IMR-90 (cell line): Measurements from ENCODE around the gene FGF21. TPM values are rescaled to one million over a fixed set of nuclear protein-coding genes. Genes with fewer than 3 reads are reported as not detected.

Experiments
- ATAC-seq: fragments of 200-7000 bp; cut with Tn5 transposase; 2 replicates; pipeline ENCODE4 v1.9.1; 2020; ENCODE audit warnings: low read depth, mild to moderate bottlenecking, moderate library complexity
- BruUV-seq: library from RNA; stranded (reverse); fragments of 400-500 nt; replicated peaks from 2 replicates; lab custom pipeline; 2021; lab: Mats Ljungman, UMichigan
- CTCF ChIA-PET: fragments of 300-600 bp; formaldehyde crosslinking; extraction: SDS; loops from one replicate; lab custom pipeline; 2021; ENCODE audit warnings: antibody characterized with exemption; lab: Yijun Ruan, JAX
- POLR2A ChIA-PET: fragments of 300-600 bp; sonication (Branson Sonifier 250); formaldehyde crosslinking; loops from one replicate; lab custom pipeline; 2022; ENCODE audit warnings: antibody characterized with exemption; ENCODE audit not compliant: unreplicated experiment; lab: Charles Lee
- DNase-seq: peaks from one replicate; pipeline ENCODE4 v3.0.0; 2013
- H2AFZ ChIP-seq: replicated peaks from 2 replicates; pipeline ENCODE3; 2013; ENCODE audit warnings: low read length, mild to moderate bottlenecking; ENCODE audit not compliant: poor library complexity
- H2AK5ac ChIP-seq: 2 replicates; pipeline ENCODE4 v1.6.1; 2013; ENCODE audit warnings: low read depth, low read length, inconsistent platforms
- H2AK9ac ChIP-seq: replicated peaks from 2 replicates; pipeline ENCODE3; 2013; ENCODE audit warnings: mild to moderate bottlenecking, low read depth, low read length, moderate library complexity; ENCODE audit not compliant: poor library complexity
- H2BK120ac ChIP-seq: 2 replicates; pipeline ENCODE4 v1.6.1; 2013; ENCODE audit warnings: low read depth, low read length, inconsistent platforms
- H2BK15ac ChIP-seq: 3 replicates; pipeline ENCODE4 v1.6.1; 2013; ENCODE audit warnings: low read depth, low read length, inconsistent platforms
- H2BK20ac ChIP-seq: 2 replicates; pipeline ENCODE4 v1.6.1; 2013; ENCODE audit warnings: low read depth, mild to moderate bottlenecking, inconsistent platforms, low read length, moderate library complexity
- H2BK5ac ChIP-seq: 2 replicates; pipeline ENCODE4 v1.6.1; 2013; ENCODE audit warnings: mild to moderate bottlenecking, low read depth, low read length, inconsistent platforms; ENCODE audit not compliant: poor library complexity, severe bottlenecking
- H3K14ac ChIP-seq: replicated peaks from 2 replicates; pipeline ENCODE4 v1.6.1; 2013; ENCODE audit warnings: low read depth, low read length, inconsistent platforms
- H3K18ac ChIP-seq: 2 replicates; pipeline ENCODE4 v1.6.1; 2013; ENCODE audit warnings: low read depth, low read length, control low read depth
- H3K23ac ChIP-seq: 2 replicates; pipeline ENCODE4 v1.6.1; 2013; ENCODE audit warnings: low read depth, low read length, inconsistent platforms
- H3K27ac ChIP-seq: 2 replicates; pipeline ENCODE4 v1.5.1; 2013; ENCODE audit warnings: mild to moderate bottlenecking, control low read depth, low read length; ENCODE audit not compliant: insufficient read depth
- H3K27me3 ChIP-seq: 2 replicates; pipeline ENCODE4 v1.6.1; 2013; ENCODE audit warnings: low read length; ENCODE audit not compliant: control insufficient read depth, insufficient read depth
- H3K36me3 ChIP-seq: 2 replicates; pipeline ENCODE4 v1.6.1; 2013; ENCODE audit warnings: low read length, mixed read lengths; ENCODE audit not compliant: control insufficient read depth, insufficient read depth
- H3K4ac ChIP-seq: 2 replicates; pipeline ENCODE4 v1.6.1; 2013; ENCODE audit warnings: low read depth, low read length, inconsistent platforms
- H3K4me1 ChIP-seq: 2 replicates; pipeline ENCODE4 v1.6.1; 2013; ENCODE audit warnings: low read length, mixed read lengths; ENCODE audit not compliant: control insufficient read depth, insufficient read depth
- H3K4me2 ChIP-seq: 2 replicates; pipeline ENCODE4 v1.6.1; 2013; ENCODE audit warnings: low read depth, mild to moderate bottlenecking, control low read depth, low read length, moderate library complexity
- H3K4me3 ChIP-seq: 2 replicates; pipeline ENCODE4 v1.5.1; 2013; ENCODE audit warnings: low read depth, mild to moderate bottlenecking, control low read depth, low read length, moderate library complexity; ENCODE audit not compliant: insufficient read depth
- H3K56ac ChIP-seq: 2 replicates; pipeline ENCODE4 v1.6.1; 2013; ENCODE audit warnings: low read length, inconsistent platforms; ENCODE audit not compliant: insufficient read depth; ENCODE audit errors: extremely low read depth
- H3K79me1 ChIP-seq, 2 experiments: 2 replicates each; pipeline ENCODE4 v1.6.1; 2013; ENCODE audit warnings: low read length in 2 of 2, inconsistent platforms in 1 of 2, low read depth in 1 of 2
- H3K9ac ChIP-seq: 2 replicates; pipeline ENCODE4 v1.6.1; 2013; ENCODE audit warnings: low read depth, low read length, control low read depth
- H3K9me1 ChIP-seq: 2 replicates; pipeline ENCODE4 v1.6.1; 2013; ENCODE audit warnings: low read length, inconsistent platforms; ENCODE audit not compliant: insufficient read depth
- H3K9me3 ChIP-seq: 2 replicates; pipeline ENCODE4 v1.6.1; 2013; ENCODE audit warnings: low read length; ENCODE audit not compliant: control insufficient read depth, insufficient read depth
- H4K20me1 ChIP-seq: 2 replicates; pipeline ENCODE4 v1.6.1; 2013; ENCODE audit warnings: low read length, inconsistent platforms; ENCODE audit not compliant: insufficient read depth
- H4K5ac ChIP-seq: 2 replicates; pipeline ENCODE4 v1.6.1; 2013; ENCODE audit warnings: mild to moderate bottlenecking, low read depth, low read length, control low read depth
- H4K8ac ChIP-seq, 2 experiments: 2 replicates each; pipeline ENCODE4 v1.6.1; 2013; ENCODE audit warnings: low read depth in 2 of 2, low read length in 2 of 2, control low read depth in 1 of 2, inconsistent platforms in 1 of 2
- H4K91ac ChIP-seq: 2 replicates; pipeline ENCODE4 v1.6.1; 2013; ENCODE audit warnings: low read depth, low read length, inconsistent platforms; ENCODE audit not compliant: insufficient read depth
- CEBPB ChIP-seq: IDR thresholded peaks from 2 replicates; pipeline ENCODE4 v1.6.1; 2012; ENCODE audit warnings: low read depth, low read length, improper control_type of control experiment
- CHD1 ChIP-seq: IDR thresholded peaks from 2 replicates; pipeline ENCODE4 v1.6.1; 2012; ENCODE audit warnings: low read depth, low read length, improper control_type of control experiment
- RFX5 ChIP-seq: IDR thresholded peaks from 2 replicates; pipeline ENCODE4 v1.8.0; 2012; ENCODE audit warnings: low read depth, mild to moderate bottlenecking, low read length, moderate library complexity
- WGBS, 2 experiments: methylation state at CpG; one replicate each; pipeline versions ENCODE4 v1.1.5 to v1.1.7; 2013; ENCODE audit warnings: missing lambda C conversion rate in 2 of 2; ENCODE audit not compliant: insufficient read length in 1 of 2; ENCODE audit errors: extremely low coverage in 2 of 2; 5-methylcytosine and 5-hydroxymethylcytosine counted together
- dilution Hi-C: fragments of 300-500 bp; cut with HindIII; formaldehyde crosslinking; loops from one replicate; pipeline ENCODE4 v1.14.3; 2018; ENCODE audit warnings: low sequenced_read_pairs; ENCODE audit not compliant: unreplicated experiment
- in situ Hi-C: fragments of 300-500 bp; cut with MboI; formaldehyde crosslinking; loops from 3 replicates; pipeline ENCODE4 v1.14.3; 2019; ENCODE audit warnings: low sequenced_read_pairs, inconsistent platforms, mixed read lengths
- intact Hi-C: fragments of 100-400 bp; cut with micrococcal nuclease; formaldehyde crosslinking; loops from 2 replicates; pipeline ENCODE4 v1.10.0; 2022
- polyA plus RNA-seq, 3 experiments: library from polyadenylated mRNA; depleted of rRNA; stranded (reverse); fragments of >200 nt; gene quantifications; 2 replicates each; pipeline ENCODE4 v1.2.3, GENCODE V29; 2012; ENCODE audit warnings: low replicate concordance in 1 of 3
- total RNA-seq: library from RNA; depleted of rRNA; stranded (reverse); fragments of >200 nt; gene quantifications from 2 replicates; pipeline ENCODE4 v1.2.3, GENCODE V29; 2012

FGF21 gene
- total and polyA plus RNA-seq, 2 of the 4 experiments (the other 2 are of a cell fraction): not detected

DNA sequence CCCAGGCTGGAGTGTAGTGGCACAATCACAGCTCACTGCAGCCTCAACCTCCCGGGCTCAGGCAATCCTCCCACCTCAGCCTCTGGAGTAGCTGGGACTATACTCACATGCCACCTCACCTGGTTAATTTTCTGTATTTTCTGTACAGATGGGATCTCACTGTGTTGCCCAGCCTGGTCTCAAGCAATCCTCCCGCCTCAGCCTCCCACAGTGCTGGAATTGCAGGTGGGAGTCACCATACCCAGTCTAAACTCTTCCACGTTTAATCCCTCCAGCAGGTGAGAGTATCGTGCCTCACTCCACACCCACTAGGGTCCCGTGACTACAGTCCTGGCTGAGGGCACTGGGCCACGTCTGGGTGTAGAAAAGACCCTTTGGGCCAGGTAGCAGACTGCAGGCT is 39.0 kb downstream of the FGF21 start:
- TF ChIP-seq CHD1 (no peak), CEBPB (no peak), RFX5 (no peak)
- no peak overlapping the region for H3K23ac ChIP-seq
- dilution Hi-C loops: no loop called here
- H4K8ac ChIP-seq: peak overlapping the region; percentile 7 to 95; a peak in 3 of 4 replicates
- 83% methylated on average over 2 of the region's 6 CpGs; no CpG with 5 or more reads in 1 of the 2 experiments for WGBS, 2 experiments
- no peak overlapping the region for H3K27ac ChIP-seq
- H3K79me1 ChIP-seq: no peaks in the 10 kb centered on the region
- H3K36me3 ChIP-seq: no peaks in the 10 kb centered on the region
- H2BK120ac ChIP-seq: no peak overlapping the region
- ChIA-PET CTCF (interaction anchor here (2.3 kb wide), 1 partner anchor 42 kb away, joined by 14 read pairs; the partner anchor contains the start of gene HSD17B14), POLR2A (no interaction called here)
- no TSS peak for BruUV-seq
- 0 out of 2 replicates have a peak, but pooled peaks cover 2% of the 10 kb centered on the region for H4K20me1 ChIP-seq
- H3K4me2 ChIP-seq: no peak overlapping the region
- H2AK9ac ChIP-seq: peak overlapping the region; percentile 89
- peak overlapping the region; percentile 1; the same call in 1 of the 2 replicates for H2AK5ac ChIP-seq
- peaks cover 8% of the 10 kb centered on the region for H3K4me1 ChIP-seq
- ATAC-seq (no peak), DNase-seq (no peak)
- no peak overlapping the region for H2BK15ac ChIP-seq
- H3K56ac ChIP-seq: no peak overlapping the region
- H3K9me1 ChIP-seq: no peaks in the 10 kb centered on the region
- intact Hi-C loops: loop anchor here (2.0 kb wide), 1 partner anchor 177 kb away; no protein-coding TSS in a partner anchor
- no peak overlapping the region for H2BK20ac ChIP-seq
- H4K5ac ChIP-seq: no peak overlapping the region
- 0 out of 2 replicates have a peak overlapping the region, but pooled peaks have one; percentile 87 for H3K14ac ChIP-seq
- H2BK5ac ChIP-seq: no peak overlapping the region
- H3K9me3 ChIP-seq: no peaks in the 10 kb centered on the region
- peak overlapping the region; percentile 98 for H2AFZ ChIP-seq
- peak overlapping the region; percentile 51; the same call in 1 of the 2 replicates for H3K4ac ChIP-seq
- no peaks in the 10 kb centered on the region for H3K27me3 ChIP-seq
- no peak overlapping the region for H3K18ac ChIP-seq
- no peak overlapping the region for H4K91ac ChIP-seq
- no peak overlapping the region for H3K4me3 ChIP-seq
- in situ Hi-C loops: loop anchor here (5.0 kb wide), 2 partner anchors 43 to 178 kb away; partner anchors contain the start of gene HSD17B14
- 0 out of 2 replicates have a peak overlapping the region, but pooled peaks have one; percentile 58 for H3K9ac ChIP-seq
